ENCODE results near the gene SRPK2.

SRPK2 gene

DNA sequence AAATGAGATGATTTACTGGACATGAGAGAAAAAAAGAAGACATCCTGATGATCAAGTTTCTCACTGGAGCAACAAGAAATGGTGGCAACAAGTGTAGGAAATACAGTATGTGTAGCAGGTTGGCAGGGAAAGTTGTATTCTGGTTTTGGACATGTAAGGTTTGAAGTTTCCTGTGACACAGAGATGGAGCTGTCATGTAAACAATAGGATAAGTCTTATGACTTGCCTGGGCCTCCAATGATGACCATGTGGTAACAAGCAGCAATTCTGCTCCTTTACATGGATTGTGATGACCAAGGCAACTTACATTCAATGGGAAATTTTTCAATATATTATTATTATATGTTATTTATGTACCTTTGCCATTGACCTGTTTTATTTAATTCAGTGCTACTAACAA, 249.3 kb downstream of the SRPK2 start:
- FAIRE-seq (no peak), DNase-seq (ENCODE audit: insufficient read length, low spot score) (no peak)
- TF ChIP-seq POLR2AphosphoS5 (IDR thresholded peaks at IDR 0.05; ENCODE audit: low read depth, low read length) (no peak), TAF1 (IDR thresholded peaks at IDR 0.05; ENCODE audit: low read depth, low read length) (no peak), POLR2A (IDR thresholded peaks at IDR 0.05; ENCODE audit: low read depth, low read length) (no peak), POU2F2 (IDR thresholded peaks at IDR 0.05; ENCODE audit: low read depth, low read length) (no peak), PAX5 (IDR thresholded peaks at IDR 0.05; ENCODE audit: insufficient read depth, low read length, severe bottlenecking) (no peak), SPI1 (IDR thresholded peaks at IDR 0.05; ENCODE audit: low read depth, low read length) (no peak)

DNA sequence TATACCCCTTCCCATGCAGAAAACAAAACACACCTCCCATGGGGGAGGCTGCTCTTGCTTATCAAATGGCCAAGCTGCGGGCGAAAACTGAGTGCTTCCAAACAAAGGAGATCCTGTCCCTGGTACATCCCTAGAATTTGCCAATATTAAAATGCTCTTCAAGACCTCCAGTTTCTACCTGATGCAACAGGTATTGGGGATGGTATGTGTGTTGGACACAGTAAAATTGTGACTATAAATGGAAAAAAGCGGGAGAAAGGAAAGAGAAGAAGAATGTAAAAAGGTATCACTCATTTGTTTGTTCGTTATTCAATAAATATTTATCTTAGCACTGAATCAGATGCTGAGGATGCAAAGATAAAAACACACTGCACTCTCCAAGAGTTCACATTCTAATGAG, 250.8 kb downstream of the SRPK2 start:
- DNase-seq (ENCODE audit: insufficient read length, low spot score) (no peak), FAIRE-seq (no peak)
- no peak for TF ChIP-seq POLR2A (IDR thresholded peaks at IDR 0.05; ENCODE audit: low read depth, low read length)
- TF ChIP-seq PAX5 (IDR thresholded peaks at IDR 0.05; ENCODE audit: insufficient read depth, low read length, severe bottlenecking): no peak
- no peak for TF ChIP-seq SPI1 (IDR thresholded peaks at IDR 0.05; ENCODE audit: low read depth, low read length)
- no peak for TF ChIP-seq POU2F2 (IDR thresholded peaks at IDR 0.05; ENCODE audit: low read depth, low read length)
- no peak for TF ChIP-seq TAF1 (IDR thresholded peaks at IDR 0.05; ENCODE audit: low read depth, low read length)
- no peak for TF ChIP-seq POLR2AphosphoS5 (IDR thresholded peaks at IDR 0.05; ENCODE audit: low read depth, low read length)

DNA sequence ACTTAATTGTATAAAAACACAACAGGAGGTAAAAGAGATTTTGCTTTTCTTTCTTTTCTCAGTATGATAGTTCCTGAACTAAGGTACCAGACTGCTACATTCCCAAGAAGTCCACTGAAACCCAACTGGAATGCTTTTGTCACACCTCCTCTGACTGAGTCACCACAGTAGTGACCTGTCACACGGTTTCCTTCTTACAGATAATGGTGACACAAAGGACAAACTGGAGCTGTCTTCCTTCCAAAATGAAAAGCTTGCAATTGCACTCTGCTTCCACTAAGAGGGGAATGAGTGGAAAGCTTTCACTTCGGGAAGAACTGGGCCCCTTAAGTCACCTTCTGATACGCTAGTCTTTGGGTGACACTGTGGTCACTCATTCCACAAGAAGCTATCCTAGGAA, 252.5 kb downstream of the SRPK2 start:
- DNase-seq (ENCODE audit: insufficient read length, low spot score) (no peak), FAIRE-seq (no peak)
- no peak for TF ChIP-seq SPI1 (IDR thresholded peaks at IDR 0.05; ENCODE audit: low read depth, low read length)
- TF ChIP-seq TAF1 (IDR thresholded peaks at IDR 0.05; ENCODE audit: low read depth, low read length): no peak
- TF ChIP-seq POLR2A (IDR thresholded peaks at IDR 0.05; ENCODE audit: low read depth, low read length): no peak
- TF ChIP-seq POU2F2 (IDR thresholded peaks at IDR 0.05; ENCODE audit: low read depth, low read length): no peak
- TF ChIP-seq PAX5 (IDR thresholded peaks at IDR 0.05; ENCODE audit: insufficient read depth, low read length, severe bottlenecking): no peak
- TF ChIP-seq POLR2AphosphoS5 (IDR thresholded peaks at IDR 0.05; ENCODE audit: low read depth, low read length): no peak

DNA sequence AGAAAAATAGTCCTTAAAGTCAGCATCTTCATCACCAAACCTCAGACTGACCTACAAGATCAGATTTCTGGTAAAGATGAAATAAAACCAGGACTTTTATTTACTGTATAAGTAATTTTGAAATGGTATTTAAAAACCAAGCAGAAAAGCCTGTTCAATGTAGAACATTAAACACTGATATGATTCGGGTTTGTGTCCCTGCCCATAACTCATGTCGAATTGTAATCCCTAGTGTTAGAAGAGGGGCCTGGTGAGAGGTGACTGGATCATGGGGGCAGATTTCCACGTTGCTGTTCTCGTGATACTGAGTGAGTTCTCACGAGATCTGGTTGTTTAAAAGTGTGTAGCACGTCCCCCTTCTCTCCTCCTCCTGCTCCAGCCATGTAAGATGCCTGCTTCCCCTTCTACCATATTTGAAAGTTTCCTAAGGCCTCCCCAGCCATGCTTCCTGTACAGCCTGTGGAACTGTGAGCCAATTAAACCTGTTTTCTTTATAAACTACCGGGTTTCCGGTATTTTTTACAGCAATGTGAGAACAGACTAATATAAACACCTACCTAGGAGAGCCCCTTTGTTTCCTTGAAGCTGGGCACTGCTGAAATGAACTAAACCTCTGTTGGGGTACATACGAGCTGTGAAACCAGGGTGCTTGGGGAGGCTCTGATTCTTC, 254.6 kb downstream of the SRPK2 start:
- DNase-seq (ENCODE audit: insufficient read length, low spot score) (no peak), FAIRE-seq (no peak)
- TF ChIP-seq SPI1 (IDR thresholded peaks at IDR 0.05; ENCODE audit: low read depth, low read length) (no peak), POLR2AphosphoS5 (IDR thresholded peaks at IDR 0.05; ENCODE audit: low read depth, low read length) (no peak), TAF1 (IDR thresholded peaks at IDR 0.05; ENCODE audit: low read depth, low read length) (no peak)

GRCh38 chr7:105133358-105133757, 255.4 kb downstream of the SRPK2 start:
- TF ChIP-seq SPI1 (IDR thresholded peaks at IDR 0.05; ENCODE audit: low read depth, low read length) (no peak), POLR2A (IDR thresholded peaks at IDR 0.05; ENCODE audit: low read depth, low read length) (no peak), PAX5 (IDR thresholded peaks at IDR 0.05; ENCODE audit: insufficient read depth, low read length, severe bottlenecking) (no peak), POLR2AphosphoS5 (IDR thresholded peaks at IDR 0.05; ENCODE audit: low read depth, low read length) (no peak), POU2F2 (IDR thresholded peaks at IDR 0.05; ENCODE audit: low read depth, low read length) (no peak), TAF1 (IDR thresholded peaks at IDR 0.05; ENCODE audit: low read depth, low read length) (no peak)
- FAIRE-seq: no peak
- no peak for DNase-seq (ENCODE audit: insufficient read length, low spot score)

DNA sequence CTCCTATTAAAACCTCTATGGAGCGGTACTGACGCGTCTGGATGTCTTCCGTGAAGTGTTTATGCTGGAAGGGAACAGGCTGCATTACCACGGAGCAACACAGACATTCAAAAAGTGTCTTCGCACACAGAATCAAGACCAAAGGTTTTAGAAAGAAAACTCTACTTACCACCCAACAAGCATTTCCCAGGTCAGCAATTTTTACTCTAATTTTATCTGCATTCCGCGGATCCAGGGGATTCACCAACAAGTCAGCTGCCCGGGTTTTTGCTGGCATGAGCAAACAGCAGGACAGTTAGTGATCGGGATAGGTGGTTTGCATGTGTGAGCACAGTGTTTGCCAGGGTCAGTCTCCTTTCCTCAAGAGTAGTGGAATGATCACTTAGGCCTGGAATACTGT, 255.9 kb downstream of the SRPK2 start:
- FAIRE-seq (no peak), DNase-seq (ENCODE audit: insufficient read length, low spot score) (no peak)
- no peak for TF ChIP-seq TAF1 (IDR thresholded peaks at IDR 0.05; ENCODE audit: low read depth, low read length)
- no peak for TF ChIP-seq PAX5 (IDR thresholded peaks at IDR 0.05; ENCODE audit: insufficient read depth, low read length, severe bottlenecking)
- no peak for TF ChIP-seq POLR2AphosphoS5 (IDR thresholded peaks at IDR 0.05; ENCODE audit: low read depth, low read length)

DNA sequence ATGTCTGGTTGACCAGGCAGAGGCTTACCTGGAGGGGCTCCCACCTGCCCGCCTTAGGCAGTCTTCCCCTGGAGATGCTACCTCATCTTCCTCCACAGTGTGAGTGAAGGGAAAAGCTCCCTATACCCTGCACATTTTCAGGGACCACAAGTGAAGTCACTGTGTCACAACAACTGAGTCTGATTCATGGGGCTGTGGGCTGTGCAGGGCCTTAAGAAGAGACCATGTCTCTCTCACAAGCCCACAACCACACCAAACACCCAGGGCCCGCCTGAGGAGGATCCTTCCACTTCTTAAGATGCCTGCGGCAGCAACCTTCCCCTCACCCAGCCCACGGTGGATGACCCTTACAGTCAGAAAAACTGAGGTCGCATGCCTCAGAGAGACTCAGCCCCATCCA, 256.4 kb downstream of the SRPK2 start:
- DNase-seq (ENCODE audit: insufficient read length, low spot score) (no peak), FAIRE-seq (no peak)
- TF ChIP-seq PAX5 (IDR thresholded peaks at IDR 0.05; ENCODE audit: insufficient read depth, low read length, severe bottlenecking) (no peak), POLR2AphosphoS5 (IDR thresholded peaks at IDR 0.05; ENCODE audit: low read depth, low read length) (no peak), SPI1 (IDR thresholded peaks at IDR 0.05; ENCODE audit: low read depth, low read length) (no peak), TAF1 (IDR thresholded peaks at IDR 0.05; ENCODE audit: low read depth, low read length) (no peak), POLR2A (IDR thresholded peaks at IDR 0.05; ENCODE audit: low read depth, low read length) (no peak), POU2F2 (IDR thresholded peaks at IDR 0.05; ENCODE audit: low read depth, low read length) (no peak)

DNA sequence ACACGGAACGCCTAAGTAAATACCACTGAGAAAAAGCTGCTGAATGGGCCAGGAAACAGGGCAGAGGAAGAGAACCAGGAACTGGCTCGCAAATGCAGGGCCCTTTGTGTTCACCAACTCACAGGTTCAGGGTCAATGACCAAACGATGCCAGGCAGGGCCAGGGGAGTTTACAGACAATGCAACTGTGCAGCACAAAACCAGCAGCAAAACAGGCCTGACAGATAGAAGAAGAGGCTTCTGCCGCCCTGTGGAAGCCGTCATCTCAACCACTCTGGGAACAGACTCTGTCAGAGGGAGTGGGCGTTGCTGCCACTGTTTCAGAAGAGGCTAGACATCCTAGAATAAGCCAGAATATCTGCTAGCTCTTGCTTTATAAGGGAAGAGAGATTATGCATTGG, 256.8 kb downstream of the SRPK2 start:
- FAIRE-seq (no peak), DNase-seq (ENCODE audit: insufficient read length, low spot score) (no peak)
- TF ChIP-seq TAF1 (IDR thresholded peaks at IDR 0.05; ENCODE audit: low read depth, low read length): no peak
- TF ChIP-seq POLR2A (IDR thresholded peaks at IDR 0.05; ENCODE audit: low read depth, low read length): no peak

GRCh38 chr7:105131033-105131656, 257.6 kb downstream of the SRPK2 start:
- FAIRE-seq (peak; percentile 28), DNase-seq (ENCODE audit: insufficient read length, low spot score) (no peak)
- no peak for TF ChIP-seq TAF1 (IDR thresholded peaks at IDR 0.05; ENCODE audit: low read depth, low read length)
- no peak for TF ChIP-seq POLR2AphosphoS5 (IDR thresholded peaks at IDR 0.05; ENCODE audit: low read depth, low read length)
- no peak for TF ChIP-seq POLR2A (IDR thresholded peaks at IDR 0.05; ENCODE audit: low read depth, low read length)
- no peak for TF ChIP-seq POU2F2 (IDR thresholded peaks at IDR 0.05; ENCODE audit: low read depth, low read length)
- TF ChIP-seq SPI1 (IDR thresholded peaks at IDR 0.05; ENCODE audit: low read depth, low read length): no peak
- no peak for TF ChIP-seq PAX5 (IDR thresholded peaks at IDR 0.05; ENCODE audit: insufficient read depth, low read length, severe bottlenecking)

DNA sequence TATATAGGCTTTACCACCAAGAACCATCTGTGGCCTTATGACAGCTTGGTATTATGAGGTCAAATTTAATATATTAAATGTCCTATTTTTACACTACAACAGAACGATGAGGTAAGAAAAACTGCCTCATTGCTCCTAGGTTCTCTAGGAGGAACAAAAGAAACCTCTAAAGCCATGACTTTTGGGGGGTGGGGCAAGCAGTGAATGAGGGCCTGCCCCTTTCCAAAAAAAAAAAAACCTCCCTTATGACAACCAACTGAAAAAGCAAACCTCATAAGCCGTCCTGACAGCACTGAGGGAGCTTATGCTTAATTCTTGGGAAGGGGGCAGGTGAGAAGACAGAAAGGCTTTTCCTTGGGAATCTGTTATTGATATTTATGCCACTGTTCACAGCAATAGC, 258.1 kb downstream of the SRPK2 start:
- FAIRE-seq (no peak), DNase-seq (ENCODE audit: insufficient read length, low spot score) (no peak)
- TF ChIP-seq POLR2AphosphoS5 (IDR thresholded peaks at IDR 0.05; ENCODE audit: low read depth, low read length) (no peak), PAX5 (IDR thresholded peaks at IDR 0.05; ENCODE audit: insufficient read depth, low read length, severe bottlenecking) (no peak), SPI1 (IDR thresholded peaks at IDR 0.05; ENCODE audit: low read depth, low read length) (no peak), POU2F2 (IDR thresholded peaks at IDR 0.05; ENCODE audit: low read depth, low read length) (no peak), POLR2A (IDR thresholded peaks at IDR 0.05; ENCODE audit: low read depth, low read length) (no peak), TAF1 (IDR thresholded peaks at IDR 0.05; ENCODE audit: low read depth, low read length) (no peak)
